AG09319 (cell line): Measurements from ENCODE around the gene ADARB1.

ENCODE experiments used
- DNase-seq: peaks from one replicate; pipeline ENCODE4 v3.0.0-alpha.2; 2010; ENCODE audit warnings: low read depth; ENCODE audit errors: extremely low read depth
- CTCF ChIP-seq: IDR thresholded peaks from 2 replicates; pipeline ENCODE4 v1.5.1; 2011; ENCODE audit warnings: low read depth, mild to moderate bottlenecking, inconsistent platforms, low read length, moderate library complexity

Gene ADARB1

DNA sequence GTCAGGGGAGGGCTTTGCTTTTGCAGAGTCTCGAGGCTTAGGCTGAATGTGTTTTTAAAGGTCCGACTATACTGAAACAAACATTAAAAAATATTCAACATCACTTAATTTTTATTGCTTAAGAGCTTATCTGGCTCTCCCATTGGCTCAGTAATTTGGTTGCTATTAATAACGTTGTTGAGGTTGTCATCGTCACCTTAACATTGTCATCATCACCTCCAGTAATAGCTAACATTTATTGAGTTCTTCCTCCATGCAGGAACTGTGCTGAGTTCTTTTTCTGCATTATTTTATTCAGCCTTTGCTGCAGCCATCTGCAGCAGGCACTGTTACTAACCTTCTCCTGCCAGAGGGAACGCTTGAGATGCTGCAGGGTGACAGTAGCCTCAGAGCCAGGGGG, 40.1 kb downstream of the ADARB1 start:
- no peak for DNase-seq
- no peak for TF ChIP-seq CTCF

- no peak for TF ChIP-seq CTCF
- DNase-seq = no peak
Observed at GRCh38 chr21:45115141-45115540, 40.8 kb downstream of the ADARB1 start.

GRCh38 chr21:45116066-45116465, 41.7 kb downstream of the ADARB1 start:
- no peak for DNase-seq
- TF ChIP-seq CTCF = no peak

DNA sequence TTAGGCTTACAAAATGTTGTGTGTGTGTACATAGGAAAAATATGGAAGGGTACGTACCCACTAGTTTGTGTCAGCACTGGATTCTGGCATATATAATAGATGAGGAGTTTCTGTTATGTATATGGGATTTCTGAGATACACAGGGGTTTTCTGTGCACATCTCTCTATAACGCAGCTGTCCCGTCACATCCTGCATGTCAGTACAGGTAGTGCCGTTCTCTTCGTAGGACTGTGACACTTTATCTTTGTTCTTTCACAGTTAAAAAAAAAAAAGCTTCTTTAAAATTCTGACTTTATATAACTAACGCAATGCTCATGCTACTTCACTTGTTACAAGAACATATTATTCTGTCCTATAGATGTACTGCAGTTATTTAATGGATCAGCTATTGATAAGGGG, 42.9 kb downstream of the ADARB1 start:
- DNase-seq = no peak
- no peak for TF ChIP-seq CTCF

DNA sequence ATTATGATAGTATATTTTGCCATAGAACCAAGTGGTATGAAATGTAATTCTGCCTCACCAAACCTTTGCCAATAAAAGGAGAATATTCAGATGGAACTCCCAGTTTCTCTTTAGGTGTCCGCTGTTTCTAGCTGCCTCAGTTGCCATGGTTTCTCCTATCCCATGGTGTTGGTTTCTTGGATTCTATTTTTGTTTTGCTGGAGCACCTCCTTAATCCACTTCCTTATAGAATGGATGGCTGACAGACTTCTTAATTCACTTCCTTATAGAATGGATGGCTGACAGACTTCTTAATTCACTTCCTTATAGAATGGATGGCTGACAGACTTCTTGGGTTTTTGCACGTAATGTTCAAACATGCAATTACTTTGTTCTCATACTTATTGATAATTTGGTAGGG, 43.7 kb downstream of the ADARB1 start:
- no peak for TF ChIP-seq CTCF
- no peak for DNase-seq

DNA sequence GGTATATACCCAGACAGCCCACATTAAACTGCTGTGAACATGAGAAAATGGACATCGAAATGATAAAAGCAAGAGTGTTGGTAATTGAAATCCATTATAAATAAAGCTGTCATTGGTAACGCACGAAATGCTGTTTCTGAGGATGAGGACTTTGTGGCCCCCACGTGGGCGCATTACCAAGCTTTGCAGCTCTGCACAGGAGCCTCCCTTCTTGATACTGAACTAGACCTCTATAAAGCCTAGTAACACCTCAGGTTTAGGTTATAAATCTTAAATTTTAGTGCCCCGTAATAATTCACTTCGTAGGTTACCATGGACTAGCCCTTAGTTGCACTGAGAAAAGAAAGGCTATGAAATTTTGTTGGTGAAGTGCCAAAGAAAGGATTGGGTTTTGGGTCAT, 45.4 kb downstream of the ADARB1 start:
- no peak for TF ChIP-seq CTCF
- no peak for DNase-seq

GRCh38 chr21:45120975-45121374, 46.6 kb downstream of the ADARB1 start:
- TF ChIP-seq CTCF = no peak
- no peak for DNase-seq
